Loucy (cell line): ENCODE measurements around the gene TAS2R7.

Experiments
- H2AFZ ChIP-seq: fragments of 200-600 bp; sonication (generic); 2 replicates; pipeline ENCODE4 v1.6.0; 2016; ENCODE audit warnings: antibody characterized with exemption, mild to moderate bottlenecking, low read length, moderate library complexity
- H3F3A ChIP-seq: fragments of 200-600 bp; 2 replicates; pipeline ENCODE4 v1.6.0; 2016; ENCODE audit warnings: antibody characterized with exemption, low read depth, mild to moderate bottlenecking
- H3K27me3 ChIP-seq: fragments of 200-600 bp; sonication (generic); 2 replicates; pipeline ENCODE4 v1.6.1; 2014; ENCODE audit warnings: low read length, mild to moderate bottlenecking; ENCODE audit not compliant: insufficient read depth, poor library complexity, severe bottlenecking
- H3K36me3 ChIP-seq: fragments of 200-600 bp; sonication (generic); 2 replicates; pipeline ENCODE4 v1.6.1; 2016; ENCODE audit warnings: low read length; ENCODE audit not compliant: insufficient read depth
- H3K4me1 ChIP-seq: fragments of 200-600 bp; sonication (generic); 2 replicates; pipeline ENCODE4 v1.5.1; 2014; ENCODE audit warnings: low read length, mild to moderate bottlenecking; ENCODE audit not compliant: insufficient read depth, poor library complexity, severe bottlenecking
- H3K4me2 ChIP-seq: fragments of 200-600 bp; sonication (generic); 2 replicates; pipeline ENCODE4 v1.6.0; 2014; ENCODE audit warnings: antibody characterized with exemption, low read length, low read depth, mild to moderate bottlenecking; ENCODE audit not compliant: poor library complexity, severe bottlenecking
- H3K4me3 ChIP-seq: fragments of 200-600 bp; sonication (generic); 2 replicates; pipeline ENCODE4 v1.5.1; 2014; ENCODE audit warnings: low read length, mild to moderate bottlenecking, mixed read lengths; ENCODE audit not compliant: poor library complexity, severe bottlenecking
- H3K79me2 ChIP-seq: fragments of 200-600 bp; sonication (generic); 2 replicates; pipeline ENCODE4 v1.6.1; 2014; ENCODE audit warnings: low read length; ENCODE audit not compliant: insufficient read depth
- H3K9ac ChIP-seq: fragments of 200-600 bp; sonication (generic); 2 replicates; pipeline ENCODE4 v1.6.0; 2014; ENCODE audit warnings: mild to moderate bottlenecking, low read depth, low read length, moderate library complexity; ENCODE audit not compliant: poor library complexity, severe bottlenecking
- H3K9me2 ChIP-seq: fragments of 200-600 bp; sonication (generic); replicated peaks from 2 replicates; pipeline ENCODE4 v1.6.1; 2016; ENCODE audit warnings: low read depth, low read length, mixed read lengths
- H3K9me3 ChIP-seq: fragments of 200-600 bp; sonication (generic); 2 replicates; pipeline ENCODE4 v1.6.1; 2014; ENCODE audit warnings: mild to moderate bottlenecking, antibody characterized with exemption, low read length, low read depth; ENCODE audit not compliant: insufficient read depth
- H4K20me1 ChIP-seq: fragments of 200-600 bp; sonication (generic); 2 replicates; pipeline ENCODE4 v1.6.0; 2014; ENCODE audit warnings: antibody characterized with exemption, low read length, mild to moderate bottlenecking; ENCODE audit not compliant: insufficient read depth, poor library complexity, severe bottlenecking
- EZH2phosphoT487 ChIP-seq: fragments of 200-600 bp; IDR thresholded peaks from 2 replicates; pipeline ENCODE4 v1.6.1; 2018; ENCODE audit warnings: antibody characterized with exemption, mild to moderate bottlenecking, moderate library complexity, borderline replicate concordance
- TF ChIP-seq, protein P1 (sequence below): fragments of 200-600 bp; sonication (generic); conservative IDR thresholded peaks from 2 replicates; pipeline ENCODE4 v1.5.1; 2014; ENCODE audit warnings: mild to moderate bottlenecking, antibody characterized with exemption, low read length

Gene TAS2R7

DNA sequence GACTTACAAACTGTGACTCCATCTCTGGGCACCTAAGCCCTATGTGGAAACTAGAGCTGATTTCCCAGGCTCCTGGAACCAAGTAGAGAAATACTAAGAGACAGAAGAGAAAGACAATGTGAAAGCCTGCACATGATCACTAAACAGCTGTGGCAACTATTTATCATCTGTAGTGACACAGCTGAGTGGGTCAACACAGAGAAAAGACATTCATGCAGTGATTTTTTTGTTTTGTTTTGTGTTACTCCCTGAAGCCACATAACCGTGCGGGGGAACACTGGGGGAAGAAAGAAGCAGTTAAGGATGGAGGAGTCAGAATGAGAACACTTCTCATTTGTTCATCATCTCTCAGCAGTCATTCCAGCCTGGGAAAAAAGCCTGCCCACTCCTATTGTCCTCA lies 45.3 kb upstream of the TAS2R7 start:
- Histone ChIP-seq H3K27me3 (no peaks in the 10 kb centered on the region), H3K36me3 (no peaks in the 10 kb centered on the region), H3K79me2 (no peaks in the 10 kb centered on the region), H3K4me2 (no peak overlapping the region), H2AFZ (no peak overlapping the region), H3K4me1 (peaks cover 16% of the 10 kb centered on the region), H3F3A (no peaks in the 10 kb centered on the region), H4K20me1 (no peaks in the 10 kb centered on the region), H3K9me2 (no peaks in the 10 kb centered on the region), H3K4me3 (no peak overlapping the region), H3K9ac (no peak overlapping the region), H3K9me3 (no peaks in the 10 kb centered on the region)
- TF ChIP-seq, protein P1, sequence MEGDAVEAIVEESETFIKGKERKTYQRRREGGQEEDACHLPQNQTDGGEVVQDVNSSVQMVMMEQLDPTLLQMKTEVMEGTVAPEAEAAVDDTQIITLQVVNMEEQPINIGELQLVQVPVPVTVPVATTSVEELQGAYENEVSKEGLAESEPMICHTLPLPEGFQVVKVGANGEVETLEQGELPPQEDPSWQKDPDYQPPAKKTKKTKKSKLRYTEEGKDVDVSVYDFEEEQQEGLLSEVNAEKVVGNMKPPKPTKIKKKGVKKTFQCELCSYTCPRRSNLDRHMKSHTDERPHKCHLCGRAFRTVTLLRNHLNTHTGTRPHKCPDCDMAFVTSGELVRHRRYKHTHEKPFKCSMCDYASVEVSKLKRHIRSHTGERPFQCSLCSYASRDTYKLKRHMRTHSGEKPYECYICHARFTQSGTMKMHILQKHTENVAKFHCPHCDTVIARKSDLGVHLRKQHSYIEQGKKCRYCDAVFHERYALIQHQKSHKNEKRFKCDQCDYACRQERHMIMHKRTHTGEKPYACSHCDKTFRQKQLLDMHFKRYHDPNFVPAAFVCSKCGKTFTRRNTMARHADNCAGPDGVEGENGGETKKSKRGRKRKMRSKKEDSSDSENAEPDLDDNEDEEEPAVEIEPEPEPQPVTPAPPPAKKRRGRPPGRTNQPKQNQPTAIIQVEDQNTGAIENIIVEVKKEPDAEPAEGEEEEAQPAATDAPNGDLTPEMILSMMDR = no peak
- TF ChIP-seq EZH2phosphoT487 = no peak

DNA sequence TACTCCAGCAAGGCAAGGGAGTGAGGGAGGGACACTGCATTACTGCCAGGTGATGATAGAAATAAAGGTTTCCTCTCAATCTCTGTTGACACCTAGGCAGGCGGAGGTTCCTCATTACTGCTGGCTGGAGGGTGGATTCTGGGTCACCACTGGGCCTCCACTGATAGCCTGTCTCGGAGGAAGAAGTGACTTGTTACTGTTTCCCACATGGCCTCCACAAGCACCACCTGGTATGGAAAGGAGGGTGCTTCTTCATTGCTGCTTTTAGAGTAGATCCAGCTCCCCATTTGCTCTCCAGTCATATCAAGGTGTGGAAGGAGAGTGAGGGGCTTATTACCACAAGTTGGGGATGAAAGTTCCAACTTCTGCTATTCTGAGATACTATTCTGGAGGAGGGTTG lies 40.4 kb upstream of the TAS2R7 start:
- no peaks in the 10 kb centered on the region for H3K27me3 ChIP-seq
- no peaks in the 10 kb centered on the region for H3F3A ChIP-seq
- H3K4me3 ChIP-seq = no peak overlapping the region
- H3K9ac ChIP-seq = no peak overlapping the region
- H4K20me1 ChIP-seq = no peaks in the 10 kb centered on the region
- H3K36me3 ChIP-seq = no peaks in the 10 kb centered on the region
- no peaks in the 10 kb centered on the region for H3K4me1 ChIP-seq
- no peak overlapping the region for H3K4me2 ChIP-seq
- no peak overlapping the region for H2AFZ ChIP-seq
- TF ChIP-seq EZH2phosphoT487 = no peak
- TF ChIP-seq, protein P1 = no peak
- H3K9me2 ChIP-seq = no peaks in the 10 kb centered on the region
- H3K79me2 ChIP-seq = no peaks in the 10 kb centered on the region
- H3K9me3 ChIP-seq = no peaks in the 10 kb centered on the region

DNA sequence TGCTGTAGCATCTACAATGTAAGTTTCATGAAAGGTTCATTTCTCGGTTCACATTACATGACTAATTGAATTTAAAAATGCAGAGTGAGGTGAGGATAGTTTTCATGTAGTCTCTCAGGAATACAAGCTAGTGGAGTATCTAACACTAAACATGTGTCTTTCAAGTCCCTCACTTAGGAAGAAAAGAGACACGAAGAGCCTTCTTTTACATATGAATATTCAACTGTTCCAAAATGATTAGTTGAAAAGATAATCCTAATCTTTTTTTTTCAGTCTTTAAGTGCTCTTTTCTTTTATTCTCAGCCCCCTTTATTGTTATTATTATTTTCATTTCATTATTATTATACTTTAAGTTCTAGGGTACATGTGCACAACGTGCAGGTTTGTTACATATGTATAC lies 36.0 kb upstream of the TAS2R7 start:
- no peak overlapping the region for H3K4me3 ChIP-seq
- H4K20me1 ChIP-seq = no peaks in the 10 kb centered on the region
- no peaks in the 10 kb centered on the region for H3K27me3 ChIP-seq
- H2AFZ ChIP-seq = no peak overlapping the region
- H3K4me1 ChIP-seq = no peaks in the 10 kb centered on the region
- H3K79me2 ChIP-seq = no peaks in the 10 kb centered on the region
- no peaks in the 10 kb centered on the region for H3K9me3 ChIP-seq
- H3K36me3 ChIP-seq = no peaks in the 10 kb centered on the region
- no peak overlapping the region for H3K9ac ChIP-seq
- H3F3A ChIP-seq = no peaks in the 10 kb centered on the region
- H3K9me2 ChIP-seq = no peaks in the 10 kb centered on the region
- no peak overlapping the region for H3K4me2 ChIP-seq
- TF ChIP-seq, protein P1 = no peak
- no peak for TF ChIP-seq EZH2phosphoT487
